Spinal cord (tissue), 10 donors: ENCODE results near the gene FKBP1C. TPM values are rescaled to one million over a fixed set of nuclear protein-coding genes. Genes with fewer than 3 reads are reported as not detected.
"Not testable (repeated sequence)": the region's sequence is repeated elsewhere in the genome, so short reads cannot be mapped to it uniquely, and the experiment has no call there.

Experiments used
- DNase-seq, 6 donors: peaks; one replicate each; pipeline versions ENCODE4 v3.0.0 to v3.0.0-alpha.2; 2013 to 2015; ENCODE audit warnings: low spot score in 6 of 6, low read depth in 4 of 6
- H3K27ac ChIP-seq: one replicate; pipeline ENCODE4 v1.5.1; 2013; ENCODE audit warnings: low read depth, low read length, control low read depth
- H3K27me3 ChIP-seq: one replicate; pipeline ENCODE4 v1.6.1; 2013; ENCODE audit warnings: low read length; ENCODE audit not compliant: control insufficient read depth, insufficient read depth
- H3K36me3 ChIP-seq: one replicate; pipeline ENCODE4 v1.6.1; 2013; ENCODE audit warnings: low read length; ENCODE audit not compliant: control insufficient read depth, insufficient read depth
- H3K4me1 ChIP-seq: one replicate; pipeline ENCODE4 v1.6.1; 2013; ENCODE audit warnings: low read length; ENCODE audit not compliant: control insufficient read depth, insufficient read depth
- H3K4me3 ChIP-seq: one replicate; pipeline ENCODE4 v1.5.1; 2013; ENCODE audit warnings: low read depth, low read length, control low read depth
- H3K9me3 ChIP-seq: one replicate; pipeline ENCODE4 v1.6.1; 2013; ENCODE audit warnings: low read length; ENCODE audit not compliant: control insufficient read depth, insufficient read depth
- WGBS: methylation state at CpG from one replicate; pipeline ENCODE4 v1.1.5; 2013; ENCODE audit warnings: missing lambda C conversion rate; ENCODE audit not compliant: insufficient coverage; 5-methylcytosine and 5-hydroxymethylcytosine counted together
- polyA plus RNA-seq, 2 donors: library from polyadenylated mRNA; unstranded; fragments of 120-200 nt; gene quantifications; one replicate each; pipeline ENCODE4 v1.2.1, GENCODE V29; 2013; ENCODE audit not compliant: insufficient read length in 2 of 2
- total RNA-seq, 2 donors: library from RNA; depleted of rRNA in 1 of 2; stranded (reverse); fragments of 120-200 nt in 1 of 2; fragments of >200 nt in 1 of 2; gene quantifications; one replicate each; pipeline versions ENCODE4 v1.2.3 to v1.2.4, GENCODE V29; 2013 to 2014
- donor health status: healthy.

Gene FKBP1C
- total and polyA plus RNA-seq, 4 donors: 0.20 to 1.6 (median 0.74) TPM

DNA sequence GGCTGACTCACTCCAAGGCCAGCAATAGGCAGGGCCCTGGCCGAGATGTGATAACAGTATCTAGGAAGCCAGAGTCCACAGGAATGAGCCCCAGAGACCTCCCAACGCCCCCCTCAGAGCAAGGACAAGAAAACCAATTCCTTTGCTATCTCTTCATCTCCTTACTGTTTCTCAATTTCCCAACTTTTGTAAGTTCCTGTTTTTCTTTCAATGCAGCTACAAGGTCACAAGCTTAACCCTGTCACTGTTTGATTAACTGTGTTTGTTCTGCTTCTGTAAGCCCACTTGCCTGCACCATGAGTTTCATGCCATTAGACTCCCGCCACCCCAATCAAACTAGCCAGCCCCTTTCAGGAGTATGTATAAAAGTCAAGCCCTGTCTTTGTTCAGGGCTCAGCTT lies 3.5 kb downstream of the FKBP1C start:
- Histone ChIP-seq H3K27me3 (no peaks in the 10 kb centered on the region), H3K4me3 (no peak overlapping the region), H3K4me1 (no peaks in the 10 kb centered on the region), H3K27ac (no peak overlapping the region), H3K9me3 (peaks cover 1% of the 10 kb centered on the region), H3K36me3 (no peaks in the 10 kb centered on the region)
- no peak for DNase-seq
- WGBS: 31% methylated on average over 2 of the region's 3 CpGs

GRCh38 chr6:63224179-63224578 lies 12.9 kb downstream of the FKBP1C start:
- H3K4me1 ChIP-seq: no peaks in the 10 kb centered on the region
- no peak overlapping the region for H3K27ac ChIP-seq
- H3K36me3 ChIP-seq: no peaks in the 10 kb centered on the region
- DNase-seq: no peak
- H3K27me3 ChIP-seq: no peaks in the 10 kb centered on the region
- WGBS: no CpG with 5 or more reads among the region's 2 CpGs
- no peak overlapping the region for H3K4me3 ChIP-seq
- H3K9me3 ChIP-seq: no peaks in the 10 kb centered on the region

DNA sequence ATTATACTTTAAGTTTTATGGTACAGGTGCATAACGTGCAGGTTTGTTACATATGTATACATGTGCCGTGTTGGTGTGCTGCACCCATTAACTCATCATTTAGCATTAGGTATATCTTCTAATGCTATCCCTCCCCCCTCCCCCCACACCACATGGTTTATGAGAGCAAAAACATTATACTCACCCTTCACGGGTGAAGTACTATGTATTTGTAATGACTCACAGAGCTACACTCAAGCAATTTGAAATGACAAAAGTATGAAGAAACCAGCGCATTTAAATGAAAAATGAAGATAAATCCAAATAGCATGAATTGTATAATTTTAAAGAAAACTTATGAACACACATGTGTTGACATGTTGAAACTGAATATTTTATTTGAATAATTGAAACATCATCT lies 14.7 kb downstream of the FKBP1C start:
- H3K27me3 ChIP-seq, H3K36me3 ChIP-seq, H3K4me3 ChIP-seq, DNase-seq, H3K4me1 ChIP-seq, H3K27ac ChIP-seq, H3K9me3 ChIP-seq: not testable (repeated sequence)
- WGBS: no CpG with 5 or more reads among the region's 4 CpGs

GRCh38 chr6:63227928-63228894 lies 16.9 kb downstream of the FKBP1C start:
- not testable (repeated sequence) for H3K4me3 ChIP-seq, H3K4me1 ChIP-seq, H3K27ac ChIP-seq, H3K36me3 ChIP-seq, DNase-seq, H3K27me3 ChIP-seq, H3K9me3 ChIP-seq
- 96% methylated on average over 24 of the region's 32 CpGs for WGBS

DNA sequence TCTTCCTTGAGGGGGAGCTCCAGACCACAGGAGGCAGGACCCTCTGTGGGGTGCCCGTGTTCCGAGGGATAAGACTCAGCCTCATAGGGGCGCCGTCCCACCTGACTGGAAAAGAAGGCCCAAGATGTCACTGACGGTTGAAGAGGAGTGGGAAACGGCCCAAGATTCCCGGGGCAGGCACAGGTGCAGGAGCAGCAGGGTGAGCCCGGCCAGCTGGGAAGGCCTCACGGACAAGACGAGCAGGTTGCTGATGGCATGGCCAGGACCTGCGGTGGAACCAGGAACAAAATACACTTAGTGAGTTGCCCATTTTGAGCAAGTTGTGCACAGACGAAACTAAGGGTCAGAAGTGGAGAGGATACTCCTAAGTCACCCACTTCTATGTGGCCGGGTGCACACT lies 18.8 kb downstream of the FKBP1C start:
- not testable (repeated sequence) for H3K36me3 ChIP-seq, H3K9me3 ChIP-seq, DNase-seq, H3K4me1 ChIP-seq, H3K4me3 ChIP-seq, H3K27ac ChIP-seq, H3K27me3 ChIP-seq
- 87% methylated on average over 10 of the region's 13 CpGs for WGBS

- not testable (repeated sequence) for H3K4me3 ChIP-seq, H3K36me3 ChIP-seq, DNase-seq, H3K27ac ChIP-seq, H3K4me1 ChIP-seq, H3K27me3 ChIP-seq, H3K9me3 ChIP-seq
- WGBS: 65% methylated on average over 6 of the region's 12 CpGs
These were observed 19.2 kb downstream of the FKBP1C start for GRCh38 chr6:63230511-63230910.

- H3K27me3 ChIP-seq: no peaks in the 10 kb centered on the region
- no peak for DNase-seq
- WGBS: 67% methylated on average over 1 of the region's 3 CpGs
- H3K27ac ChIP-seq: no peak overlapping the region
- H3K4me3 ChIP-seq: no peak overlapping the region
- H3K36me3 ChIP-seq: no peaks in the 10 kb centered on the region
- no peaks in the 10 kb centered on the region for H3K9me3 ChIP-seq
- H3K4me1 ChIP-seq: no peaks in the 10 kb centered on the region
These were observed 25.1 kb downstream of the FKBP1C start for GRCh38 chr6:63236398-63236817.

DNA sequence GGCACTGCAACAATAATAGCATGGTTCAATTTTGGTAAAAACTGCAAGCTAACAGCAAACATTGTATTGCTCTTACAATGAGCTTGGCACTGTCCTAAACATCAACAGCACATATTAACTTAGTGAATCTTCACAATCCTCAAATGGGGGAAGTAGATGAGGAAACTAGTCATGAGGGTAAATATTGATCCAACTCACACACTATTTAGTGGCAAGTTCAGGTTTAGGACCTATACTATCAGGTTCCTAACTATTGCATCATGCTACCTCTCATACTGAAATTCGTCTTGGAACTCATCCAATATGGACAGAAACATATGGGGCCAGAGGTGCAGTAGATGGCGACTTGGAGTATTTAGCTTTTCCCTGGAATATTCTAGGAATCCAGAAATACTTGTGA lies 34.2 kb downstream of the FKBP1C start:
- Histone ChIP-seq H3K4me1 (no peaks in the 10 kb centered on the region), H3K27ac (no peak overlapping the region), H3K4me3 (no peak overlapping the region), H3K36me3 (no peaks in the 10 kb centered on the region), H3K9me3 (no peaks in the 10 kb centered on the region), H3K27me3 (no peaks in the 10 kb centered on the region)
- WGBS: no CpG with 5 or more reads among the region's 2 CpGs
- no peak for DNase-seq

DNA sequence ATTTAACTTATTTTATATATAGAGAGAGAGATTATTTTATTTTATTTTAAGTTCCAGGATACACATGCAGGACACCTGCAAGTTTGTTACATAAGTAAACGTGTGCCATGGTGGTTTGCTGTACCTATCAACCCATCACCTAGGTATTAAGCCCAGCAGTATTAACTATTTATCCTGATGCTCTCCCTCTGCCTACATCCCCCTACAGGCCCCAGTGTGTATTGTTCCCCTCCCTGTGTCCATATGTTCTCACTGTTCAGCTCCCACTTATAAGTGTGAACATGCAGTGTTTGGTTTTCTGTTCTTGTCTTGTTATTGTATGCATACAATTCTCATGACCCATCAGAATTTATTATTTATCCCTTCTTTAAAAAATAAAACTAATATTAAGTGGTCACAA lies 34.6 kb downstream of the FKBP1C start:
- no peak overlapping the region for H3K4me3 ChIP-seq
- H3K9me3 ChIP-seq: no peaks in the 10 kb centered on the region
- no peak for DNase-seq
- H3K27me3 ChIP-seq: no peaks in the 10 kb centered on the region
- H3K36me3 ChIP-seq: no peaks in the 10 kb centered on the region
- 100% methylated on average over 1 of the region's 1 CpG for WGBS
- no peaks in the 10 kb centered on the region for H3K4me1 ChIP-seq
- H3K27ac ChIP-seq: no peak overlapping the region

DNA sequence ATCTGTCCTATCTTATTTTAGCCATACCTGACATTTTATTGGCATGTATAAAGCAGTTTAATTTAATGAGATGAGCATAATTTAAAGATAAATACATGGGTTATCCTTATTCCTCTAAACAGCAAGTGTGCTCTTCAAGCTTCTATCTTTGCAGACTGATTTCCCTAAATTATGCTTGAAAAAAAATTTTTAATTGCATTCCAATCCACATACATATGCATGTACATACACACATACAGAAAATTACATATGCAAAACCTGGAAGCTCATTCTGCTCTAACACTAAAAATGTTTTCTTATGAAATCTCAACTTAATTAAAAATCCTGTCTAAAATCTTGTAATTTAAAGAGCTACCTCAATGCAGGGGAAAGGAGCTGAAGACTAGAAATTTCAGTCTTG lies 35.3 kb downstream of the FKBP1C start:
- H3K4me1 ChIP-seq: no peaks in the 10 kb centered on the region
- H3K36me3 ChIP-seq: no peaks in the 10 kb centered on the region
- no peak overlapping the region for H3K4me3 ChIP-seq
- no peaks in the 10 kb centered on the region for H3K9me3 ChIP-seq
- DNase-seq: peak in 1 of 6 donors; percentile 67
- H3K27me3 ChIP-seq: no peaks in the 10 kb centered on the region
- H3K27ac ChIP-seq: no peak overlapping the region
